ENCODE data around the gene SCT.

DNA sequence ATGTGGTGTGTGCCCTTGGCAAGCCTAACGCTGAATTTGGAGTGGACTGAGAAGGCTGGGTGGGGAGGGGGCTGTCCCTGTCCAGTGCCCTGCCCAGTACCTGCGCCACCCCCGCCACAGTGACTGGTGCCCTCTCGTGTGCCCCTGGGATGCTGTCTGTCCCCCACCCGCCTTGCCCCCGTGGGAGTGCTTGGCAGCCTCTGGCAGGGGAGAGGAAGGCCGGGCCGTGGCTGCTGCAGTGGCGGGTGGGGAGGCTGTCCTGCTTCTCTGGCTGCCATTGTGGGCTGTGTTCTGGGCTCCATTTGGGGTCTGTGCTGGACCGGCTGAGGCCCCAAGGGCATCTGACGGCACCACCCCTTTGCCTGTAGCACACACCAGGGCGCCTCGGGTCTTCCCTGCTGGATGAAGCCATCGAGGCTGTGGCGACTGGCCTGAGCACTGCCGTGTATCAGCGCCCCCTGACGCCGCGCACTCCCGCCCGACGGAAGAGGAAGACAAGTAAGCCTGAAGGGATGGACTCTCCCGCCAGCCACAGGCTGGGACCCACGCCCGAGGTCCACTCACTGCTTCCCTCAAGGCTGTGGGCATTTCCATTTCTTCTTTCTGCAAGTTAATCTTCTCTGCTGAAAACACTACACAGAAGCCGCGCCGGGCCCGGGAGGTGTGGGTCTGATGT lies 28.8 kb downstream of the SCT start:
- TF ChIP-seq POLR2A (IDR thresholded peaks at IDR 0.05) = no peak
- no peak for TF ChIP-seq CTCF (IDR thresholded peaks at IDR 0.05)
